Tibial artery (tissue), 4 donors: Measurements from ENCODE around the gene STATH.
"Not testable (repeated sequence)": the region's sequence is repeated elsewhere in the genome, so short reads cannot be mapped to it uniquely, and the experiment has no call there.

Experiments used
- DNase-seq, 2 donors: peaks; one replicate each; pipeline ENCODE4 v3.0.0-alpha.2; 2019
- H3K27ac ChIP-seq, 2 donors: fragments of 200-600 bp; sonication (generic) in 1 of 2; 1 replicate in 1 of 2; 2 replicates in 1 of 2; pipeline ENCODE4 v1.5.1; 2018 to 2019; ENCODE audit warnings: mild to moderate bottlenecking in 1 of 2
- H3K27me3 ChIP-seq, 2 donors: fragments of 200-600 bp; sonication (generic) in 1 of 2; one replicate each; pipeline versions ENCODE4 v1.5.1 to v1.6.0; 2016 to 2019
- H3K36me3 ChIP-seq, 3 donors: fragments of 200-600 bp; sonication (generic) in 2 of 3; one replicate each; pipeline ENCODE4 v1.5.1; 2016 to 2019; ENCODE audit warnings: mild to moderate bottlenecking in 2 of 3
- H3K4me1 ChIP-seq, 4 donors: fragments of 200-600 bp; sonication (generic) in 2 of 4; 1 replicate in 3 of 4; 2 replicates in 1 of 4; pipeline ENCODE4 v1.5.1; 2016 to 2019
- H3K4me3 ChIP-seq, 2 donors: fragments of 200-600 bp; sonication (generic) in 1 of 2; 1 replicate in 1 of 2; 2 replicates in 1 of 2; pipeline ENCODE4 v1.5.1; 2018 to 2019; ENCODE audit warnings: mild to moderate bottlenecking in 2 of 2
- H3K9me3 ChIP-seq, 3 donors: fragments of 200-600 bp; sonication (generic) in 1 of 3; one replicate each; pipeline ENCODE4 v1.5.1; 2016 to 2019
- CTCF ChIP-seq, 2 experiments: fragments of 200-600 bp in 1 of 2; fragments of 450-650 bp in 1 of 2; IDR thresholded peaks; one replicate each; pipeline ENCODE4 v1.5.1; 2017 to 2019; ENCODE audit warnings: antibody characterized with exemption in 2 of 2, mild to moderate bottlenecking in 1 of 2, moderate library complexity in 1 of 2
- intact Hi-C: fragments of 100-400 bp; cut with DNase I; formaldehyde crosslinking; loops from one replicate; pipeline ENCODE4 v1.15.0; 2023; ENCODE audit warnings: low total_unique reads

The STATH gene

GRCh38 chr4:70041652-70042286, 46.0 kb downstream of the STATH start:
- no peak overlapping the region for H3K4me3 ChIP-seq
- intact Hi-C loops = no loop called here
- no peaks in the 10 kb centered on the region for H3K9me3 ChIP-seq
- H3K36me3 ChIP-seq = no peaks in the 10 kb centered on the region
- no peaks in the 10 kb centered on the region for H3K27me3 ChIP-seq
- no peak overlapping the region for H3K27ac ChIP-seq
- H3K4me1 ChIP-seq = no peaks in the 10 kb centered on the region
- TF ChIP-seq CTCF (IDR thresholded peaks at IDR 0.05) = no peak
- DNase-seq = no peak

- H3K4me3 ChIP-seq, H3K27ac ChIP-seq, intact Hi-C loops, H3K4me1 ChIP-seq, H3K9me3 ChIP-seq, H3K36me3 ChIP-seq, DNase-seq, H3K27me3 ChIP-seq: not testable (repeated sequence)
These were observed 54.4 kb downstream of the STATH start, which contains the start of gene HTN1 for GRCh38 chr4:70050138-70050537. TSS of gene HTN1 (plus strand) at chr4:70050438. CDS start at chr4:70053077, 2,639 bp downstream.
